B cell (primary cell): Measurements from ENCODE around the gene LAMTOR3. TPM values are rescaled to one million over a fixed set of nuclear protein-coding genes. Genes with fewer than 3 reads are reported as not detected.

Source experiments
- ATAC-seq: fragments of 200-7000 bp; cut with Tn5 transposase; one replicate; pipeline ENCODE4 v1.10.0; 2021; ENCODE audit warnings: low read depth, mild to moderate bottlenecking, moderate number of reproducible peaks, moderate library complexity
- CTCF ChIA-PET: fragments of 350-600 bp; sonication (Branson Sonifier 250); formaldehyde crosslinking; loops from one replicate; lab custom pipeline; 2021; ENCODE audit warnings: antibody characterized with exemption, inconsistent platforms; lab: Charles Lee
- POLR2A ChIA-PET: fragments of 350-600 bp; sonication (Branson Sonifier 250); formaldehyde crosslinking; loops from one replicate; lab custom pipeline; 2021; ENCODE audit warnings: antibody characterized with exemption; lab: Charles Lee
- DNase-seq: peaks from one replicate; pipeline ENCODE4 v3.0.0; 2013
- H2AFZ ChIP-seq: 2 replicates; pipeline ENCODE4 v1.6.1; 2012; ENCODE audit warnings: mild to moderate bottlenecking, low read depth, low read length; ENCODE audit not compliant: insufficient read depth, poor library complexity, severe bottlenecking
- H3K27ac ChIP-seq, 2 donors: 1 replicate in 1 of 2; 2 replicates in 1 of 2; pipeline ENCODE4 v1.5.1; 2012 to 2013; ENCODE audit warnings: low read length in 2 of 2, mild to moderate bottlenecking in 2 of 2, moderate library complexity in 1 of 2
- H3K27me3 ChIP-seq, 4 experiments: fragments of 200-600 bp in 1 of 4; sonication (generic) in 1 of 4; replicated peaks in 1 of 4; 1 replicate in 2 of 4; 2 replicates in 2 of 4; pipeline versions ENCODE4 v1.6.1 to v1.7.0; 2013 to 2016; ENCODE audit warnings: low read length in 3 of 4, mild to moderate bottlenecking in 2 of 4, mixed read lengths in 1 of 4, moderate library complexity in 1 of 4; ENCODE audit not compliant: insufficient read depth in 4 of 4, control insufficient read depth in 3 of 4; ENCODE audit errors: control extremely low read depth in 1 of 4
- H3K36me3 ChIP-seq, 2 experiments: replicated peaks in 1 of 2; 1 replicate in 1 of 2; 2 replicates in 1 of 2; pipeline versions ENCODE4 v1.6.1 to v1.7.1; 2013; ENCODE audit warnings: low read length in 1 of 2; ENCODE audit not compliant: insufficient read depth in 2 of 2, control insufficient read depth in 1 of 2; ENCODE audit errors: control extremely low read depth in 1 of 2, extremely low read depth in 1 of 2
- H3K4me1 ChIP-seq, 2 donors: fragments of 200-600 bp in 1 of 2; sonication (generic) in 1 of 2; 1 replicate in 1 of 2; 2 replicates in 1 of 2; pipeline versions ENCODE4 v1.5.1 to v1.6.1; 2013 to 2017; ENCODE audit warnings: low read length in 2 of 2; ENCODE audit not compliant: control insufficient read depth in 2 of 2, insufficient read depth in 2 of 2
- H3K4me2 ChIP-seq: replicated peaks from 2 replicates; pipeline ENCODE3; 2012; ENCODE audit warnings: mild to moderate bottlenecking, low read depth, low read length; ENCODE audit not compliant: poor library complexity, severe bottlenecking
- H3K4me3 ChIP-seq, 5 experiments: fragments of 200-600 bp in 1 of 5; sonication (generic) in 1 of 5; 1 replicate in 3 of 5; 2 replicates in 2 of 5; pipeline versions ENCODE4 v1.5.1 to v1.7.0; 2011 to 2016; ENCODE audit warnings: low read length in 4 of 5, mild to moderate bottlenecking in 4 of 5, low read depth in 2 of 5, control low read depth in 1 of 5, moderate library complexity in 1 of 5; ENCODE audit not compliant: insufficient read depth in 1 of 5; ENCODE audit errors: control extremely low read depth in 1 of 5, extremely low read depth in 1 of 5
- H3K79me2 ChIP-seq: fragments of 200-600 bp; sonication (generic); one replicate; pipeline ENCODE4 v1.6.0; 2016; ENCODE audit warnings: low read length; ENCODE audit not compliant: control insufficient read depth, insufficient read depth
- H3K9ac ChIP-seq: fragments of 200-600 bp; sonication (generic); 2 replicates; pipeline ENCODE4 v1.6.1; 2017; ENCODE audit warnings: mild to moderate bottlenecking, low read length, moderate library complexity
- H3K9me3 ChIP-seq, 3 donors: one replicate each; pipeline versions ENCODE4 v1.6.1 to v1.7.1; 2013; ENCODE audit warnings: low read length in 2 of 3; ENCODE audit not compliant: control insufficient read depth in 2 of 3, insufficient read depth in 1 of 3; ENCODE audit errors: control extremely low read depth in 1 of 3
- H4K20me1 ChIP-seq: 2 replicates; pipeline ENCODE4 v1.6.0; 2012; ENCODE audit warnings: mild to moderate bottlenecking, low read length; ENCODE audit not compliant: insufficient read depth, control insufficient read depth, poor library complexity, severe bottlenecking
- H3K27ac Mint-ChIP-seq: one replicate; pipeline ENCODE4 v1.8.0; 2021; ENCODE audit warnings: mixed read lengths
- H3K27me3 Mint-ChIP-seq: one replicate; pipeline ENCODE4 v1.8.0; 2021; ENCODE audit warnings: mixed read lengths
- H3K4me1 Mint-ChIP-seq: one replicate; pipeline ENCODE4 v1.8.0; 2021; ENCODE audit warnings: mixed read lengths
- H3K4me3 Mint-ChIP-seq: one replicate; pipeline ENCODE4 v1.8.0; 2021; ENCODE audit warnings: mixed read lengths
- H3K9me3 Mint-ChIP-seq: one replicate; pipeline ENCODE4 v1.8.0; 2022; ENCODE audit warnings: mixed read lengths; ENCODE audit not compliant: insufficient read depth
- EZH2 ChIP-seq: IDR thresholded peaks from 2 replicates; pipeline ENCODE4 v1.6.1; 2012; ENCODE audit warnings: borderline replicate concordance, low read depth, mild to moderate bottlenecking, moderate library complexity, low read length; ENCODE audit not compliant: insufficient read depth, poor library complexity, severe bottlenecking
- intact Hi-C: fragments of 100-400 bp; cut with micrococcal nuclease; formaldehyde crosslinking; loops from one replicate; pipeline ENCODE4 v1.10.0; 2022
- polyA plus RNA-seq: library from polyadenylated mRNA; depleted of rRNA; stranded (reverse); fragments of >200 nt; gene quantifications from 2 replicates; pipeline ENCODE4 v1.2.3, GENCODE V29; 2012
- total RNA-seq, 2 donors: library from RNA; stranded (reverse); fragments of 120-200 nt in 1 of 2; gene quantifications; 1 replicate in 1 of 2; 2 replicates in 1 of 2; pipeline versions ENCODE4 v1.2.3 to v1.2.4, GENCODE V29; 2013 to 2022
- TF ChIP-seq, protein P1 (sequence below): fragments of 200-600 bp; IDR thresholded peaks from one replicate; pipeline ENCODE4 v1.8.0; 2022; ENCODE audit warnings: antibody characterized with exemption, mild to moderate bottlenecking

LAMTOR3 gene
- total and polyA plus RNA-seq, 2 donors (not counting 1 experiment from before 2014, with no cell fraction given) = 8.0 to 18.0 TPM

DNA sequence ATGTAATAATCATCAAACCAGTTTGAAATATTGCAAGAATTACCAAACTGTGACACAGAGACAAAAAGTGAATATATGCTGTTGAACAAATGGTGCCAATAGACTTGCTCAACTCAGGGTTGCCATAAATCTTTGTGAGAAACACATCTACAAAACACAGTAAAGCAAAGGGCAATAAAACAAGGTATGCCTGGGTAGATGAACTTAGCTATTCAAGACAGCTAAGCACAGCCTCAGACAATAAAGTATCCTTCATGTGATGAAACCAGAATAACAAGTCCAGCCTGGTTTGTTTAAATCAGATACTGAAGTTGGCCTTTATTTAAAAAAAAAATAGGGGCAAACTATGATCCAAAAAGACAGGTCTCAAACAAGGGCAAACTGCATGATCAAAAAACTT lies 19.2 kb downstream of the LAMTOR3 start:
- ATAC-seq (no peak), DNase-seq (no peak)
- Histone ChIP-seq H3K79me2 (no peaks in the 10 kb centered on the region), H3K27ac (peak overlapping the region in 1 of 2 donors; percentile 10), H2AFZ (no peak overlapping the region), H3K4me2 (no peak overlapping the region), H3K27me3 (no peaks in the 10 kb centered on the region), H3K9ac (no peak overlapping the region), H3K9me3 (no peaks in the 10 kb centered on the region), H3K36me3 (peaks cover 5 to 43% of the 10 kb centered on the region in 2 experiments), H3K4me3 (no peak overlapping the region), H3K4me1 (no peaks in the 10 kb centered on the region), H4K20me1 (no peaks in the 10 kb centered on the region)
- peaks cover 5% of the 10 kb centered on the region for H3K4me1 Mint-ChIP-seq
- TF ChIP-seq, protein P1, sequence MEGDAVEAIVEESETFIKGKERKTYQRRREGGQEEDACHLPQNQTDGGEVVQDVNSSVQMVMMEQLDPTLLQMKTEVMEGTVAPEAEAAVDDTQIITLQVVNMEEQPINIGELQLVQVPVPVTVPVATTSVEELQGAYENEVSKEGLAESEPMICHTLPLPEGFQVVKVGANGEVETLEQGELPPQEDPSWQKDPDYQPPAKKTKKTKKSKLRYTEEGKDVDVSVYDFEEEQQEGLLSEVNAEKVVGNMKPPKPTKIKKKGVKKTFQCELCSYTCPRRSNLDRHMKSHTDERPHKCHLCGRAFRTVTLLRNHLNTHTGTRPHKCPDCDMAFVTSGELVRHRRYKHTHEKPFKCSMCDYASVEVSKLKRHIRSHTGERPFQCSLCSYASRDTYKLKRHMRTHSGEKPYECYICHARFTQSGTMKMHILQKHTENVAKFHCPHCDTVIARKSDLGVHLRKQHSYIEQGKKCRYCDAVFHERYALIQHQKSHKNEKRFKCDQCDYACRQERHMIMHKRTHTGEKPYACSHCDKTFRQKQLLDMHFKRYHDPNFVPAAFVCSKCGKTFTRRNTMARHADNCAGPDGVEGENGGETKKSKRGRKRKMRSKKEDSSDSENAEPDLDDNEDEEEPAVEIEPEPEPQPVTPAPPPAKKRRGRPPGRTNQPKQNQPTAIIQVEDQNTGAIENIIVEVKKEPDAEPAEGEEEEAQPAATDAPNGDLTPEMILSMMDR = no peak
- no peak for TF ChIP-seq EZH2
- ChIA-PET CTCF (no interaction called here), POLR2A (interaction anchor here (0.7 kb wide), 1 partner anchor 69 kb away, joined by 3 read pairs; no protein-coding TSS in a partner anchor)
- H3K27ac Mint-ChIP-seq = peak overlapping the region; percentile 58
- intact Hi-C loops = no loop called here
- no peaks in the 10 kb centered on the region for H3K27me3 Mint-ChIP-seq
- no peak overlapping the region for H3K4me3 Mint-ChIP-seq
- no peaks in the 10 kb centered on the region for H3K9me3 Mint-ChIP-seq

DNA sequence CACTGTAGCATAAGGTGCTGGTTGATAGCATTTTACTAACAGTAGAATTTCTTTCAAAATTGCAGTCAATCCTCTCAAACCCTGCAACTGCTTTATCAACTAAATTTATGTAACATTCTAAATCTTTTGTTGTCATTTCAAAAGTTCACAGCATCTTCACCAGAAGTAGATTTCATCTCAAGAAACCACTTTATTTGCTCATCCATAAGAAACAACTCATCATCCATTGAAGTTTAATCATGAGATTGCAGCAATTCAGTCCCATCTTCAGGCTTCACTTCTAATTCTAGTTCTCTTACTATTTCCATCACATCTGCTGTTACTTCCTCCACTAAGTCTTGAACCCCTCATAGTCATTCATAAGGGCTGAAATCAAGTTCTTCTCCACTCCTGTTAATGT lies 21.7 kb downstream of the LAMTOR3 start:
- Mint-ChIP-seq H3K27me3 (no peaks in the 10 kb centered on the region), H3K4me1 (peaks cover 5% of the 10 kb centered on the region), H3K27ac (no peak overlapping the region), H3K9me3 (no peaks in the 10 kb centered on the region), H3K4me3 (no peak overlapping the region)
- CTCF ChIA-PET = interaction anchor here (1.1 to 3.2 kb wide), 2 partner anchors 61 to 65 kb away, joined by 5 to 7 read pairs; no protein-coding TSS in a partner anchor
- ATAC-seq = no peak
- Histone ChIP-seq H3K27ac (peak overlapping the region in 1 of 2 donors; percentile 9), H3K4me2 (no peak overlapping the region), H3K9me3 (no peaks in the 10 kb centered on the region), H2AFZ (no peak overlapping the region), H3K79me2 (no peaks in the 10 kb centered on the region), H3K4me3 (no peak overlapping the region), H3K27me3 (no peaks in the 10 kb centered on the region), H3K9ac (no peak overlapping the region), H3K4me1 (no peaks in the 10 kb centered on the region), H3K36me3 (peaks cover 7 to 41% of the 10 kb centered on the region in 2 experiments), H4K20me1 (no peaks in the 10 kb centered on the region)
- TF ChIP-seq EZH2 = no peak
- TF ChIP-seq, protein P1 = no peak
- intact Hi-C loops = no loop called here
- no peak for DNase-seq
- POLR2A ChIA-PET = no interaction called here
